A673 (cell line): ENCODE measurements around the gene ANO2. TPM values are rescaled to one million over a fixed set of nuclear protein-coding genes. Genes with fewer than 3 reads are reported as not detected.

Experiments
- BruUV-seq: library from RNA; stranded (reverse); fragments of 400-500 nt; replicated peaks from 2 replicates; lab custom pipeline; 2021; lab: Mats Ljungman, UMichigan
- CTCF ChIA-PET: fragments of 300-600 bp; sonication (Branson Sonifier 250); formaldehyde crosslinking; loops from one replicate; lab custom pipeline; 2022; ENCODE audit warnings: antibody characterized with exemption; lab: Charles Lee
- POLR2A ChIA-PET: fragments of 300-600 bp; sonication (Branson Sonifier 250); formaldehyde crosslinking; loops from one replicate; lab custom pipeline; 2022; ENCODE audit warnings: antibody characterized with exemption; ENCODE audit not compliant: low non-redundant PET; lab: Charles Lee
- DNase-seq: peaks from one replicate; pipeline ENCODE4 v3.0.0-alpha.2; 2015; ENCODE audit warnings: low spot score
- H3K27ac ChIP-seq: fragments of 200-600 bp; sonication (generic); 2 replicates; pipeline ENCODE4 v1.5.1; 2016; ENCODE audit warnings: mixed run types, low read depth, mild to moderate bottlenecking, mixed read lengths, antibody characterized with exemption, low read length; ENCODE audit not compliant: poor library complexity, severe bottlenecking
- H3K27me3 ChIP-seq: fragments of 200-600 bp; sonication (generic); replicated peaks from 2 replicates; pipeline ENCODE4 v1.6.1; 2017; ENCODE audit warnings: mixed run types, low read depth, mild to moderate bottlenecking, mixed read lengths, antibody characterized with exemption, low read length; ENCODE audit not compliant: insufficient read depth, poor library complexity
- H3K36me3 ChIP-seq: fragments of 200-600 bp; sonication (generic); 2 replicates; pipeline ENCODE4 v1.6.1; 2016; ENCODE audit warnings: mixed run types, mild to moderate bottlenecking, mixed read lengths, antibody characterized with exemption, low read length; ENCODE audit not compliant: insufficient read depth, poor library complexity, severe bottlenecking
- H3K4me1 ChIP-seq: fragments of 200-600 bp; sonication (generic); 2 replicates; pipeline ENCODE4 v1.6.1; 2017; ENCODE audit warnings: mixed run types, mild to moderate bottlenecking, mixed read lengths, antibody characterized with exemption, low read length; ENCODE audit not compliant: insufficient read depth, poor library complexity, severe bottlenecking
- H3K4me3 ChIP-seq: fragments of 200-600 bp; sonication (generic); 2 replicates; pipeline ENCODE4 v1.5.1; 2016; ENCODE audit warnings: low read depth, mixed run types, mild to moderate bottlenecking, mixed read lengths, low read length; ENCODE audit not compliant: poor library complexity, severe bottlenecking
- H3K9me3 ChIP-seq: fragments of 200-600 bp; sonication (generic); 2 replicates; pipeline ENCODE4 v1.6.1; 2016; ENCODE audit warnings: mixed run types, low read depth, mild to moderate bottlenecking, mixed read lengths, antibody characterized with exemption, low read length; ENCODE audit not compliant: poor library complexity, severe bottlenecking
- EZH2 ChIP-seq: fragments of 200-600 bp; sonication (generic); IDR thresholded peaks from 2 replicates; pipeline ENCODE4 v1.6.1; 2017; ENCODE audit warnings: borderline replicate concordance, low read depth, mild to moderate bottlenecking, mixed read lengths, antibody characterized with exemption, low read length; ENCODE audit not compliant: poor library complexity, severe bottlenecking
- intact Hi-C: fragments of 100-400 bp; cut with micrococcal nuclease; formaldehyde crosslinking; loops from one replicate; pipeline ENCODE4 v1.10.0; 2022; ENCODE audit not compliant: unreplicated experiment
- total RNA-seq: library from RNA; stranded (reverse); gene quantifications from 2 replicates; pipeline ENCODE4 v1.2.3, GENCODE V29; 2021
- TF ChIP-seq, protein P1 (sequence below): fragments of 300-800, 200-600 bp; sonication (generic); conservative IDR thresholded peaks from 2 replicates; pipeline ENCODE4 v1.5.1; 2017; ENCODE audit warnings: low read depth, mild to moderate bottlenecking, antibody characterized with exemption, low read length, moderate library complexity, mixed read lengths

ANO2 gene
- total RNA-seq, 1 experiment from 2014 or later, result not detected

DNA sequence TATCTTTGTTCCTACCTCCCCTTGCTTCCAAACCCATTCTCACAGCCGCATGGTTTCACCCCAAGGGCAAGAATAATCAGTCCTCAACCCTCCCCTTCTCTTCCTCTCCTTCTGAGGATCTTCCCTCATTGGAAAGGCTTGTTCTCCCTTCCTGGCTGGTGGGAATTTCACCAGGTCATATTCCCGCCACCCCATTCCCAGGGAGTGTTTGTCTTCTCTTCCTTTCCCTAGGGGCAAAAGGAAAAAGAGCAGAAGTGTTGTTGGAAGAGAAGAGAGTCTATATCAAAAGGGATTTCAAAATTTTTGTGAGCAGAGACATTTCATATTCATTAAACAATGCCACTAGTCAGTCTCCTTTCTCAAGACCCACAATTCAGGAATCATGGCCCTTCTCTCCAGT, 176.9 kb downstream of the ANO2 start:
- ChIA-PET POLR2A (no interaction called here), CTCF (no interaction called here)
- TF ChIP-seq, protein P1, sequence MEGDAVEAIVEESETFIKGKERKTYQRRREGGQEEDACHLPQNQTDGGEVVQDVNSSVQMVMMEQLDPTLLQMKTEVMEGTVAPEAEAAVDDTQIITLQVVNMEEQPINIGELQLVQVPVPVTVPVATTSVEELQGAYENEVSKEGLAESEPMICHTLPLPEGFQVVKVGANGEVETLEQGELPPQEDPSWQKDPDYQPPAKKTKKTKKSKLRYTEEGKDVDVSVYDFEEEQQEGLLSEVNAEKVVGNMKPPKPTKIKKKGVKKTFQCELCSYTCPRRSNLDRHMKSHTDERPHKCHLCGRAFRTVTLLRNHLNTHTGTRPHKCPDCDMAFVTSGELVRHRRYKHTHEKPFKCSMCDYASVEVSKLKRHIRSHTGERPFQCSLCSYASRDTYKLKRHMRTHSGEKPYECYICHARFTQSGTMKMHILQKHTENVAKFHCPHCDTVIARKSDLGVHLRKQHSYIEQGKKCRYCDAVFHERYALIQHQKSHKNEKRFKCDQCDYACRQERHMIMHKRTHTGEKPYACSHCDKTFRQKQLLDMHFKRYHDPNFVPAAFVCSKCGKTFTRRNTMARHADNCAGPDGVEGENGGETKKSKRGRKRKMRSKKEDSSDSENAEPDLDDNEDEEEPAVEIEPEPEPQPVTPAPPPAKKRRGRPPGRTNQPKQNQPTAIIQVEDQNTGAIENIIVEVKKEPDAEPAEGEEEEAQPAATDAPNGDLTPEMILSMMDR, result no peak
- Histone ChIP-seq H3K27me3 (peaks cover 64% of the 10 kb centered on the region), H3K4me3 (no peak overlapping the region), H3K9me3 (no peaks in the 10 kb centered on the region), H3K27ac (no peak overlapping the region), H3K36me3 (no peaks in the 10 kb centered on the region), H3K4me1 (no peaks in the 10 kb centered on the region)
- intact Hi-C loops, result no loop called here
- DNase-seq, result no peak
- BruUV-seq, result no TSS peak

DNA sequence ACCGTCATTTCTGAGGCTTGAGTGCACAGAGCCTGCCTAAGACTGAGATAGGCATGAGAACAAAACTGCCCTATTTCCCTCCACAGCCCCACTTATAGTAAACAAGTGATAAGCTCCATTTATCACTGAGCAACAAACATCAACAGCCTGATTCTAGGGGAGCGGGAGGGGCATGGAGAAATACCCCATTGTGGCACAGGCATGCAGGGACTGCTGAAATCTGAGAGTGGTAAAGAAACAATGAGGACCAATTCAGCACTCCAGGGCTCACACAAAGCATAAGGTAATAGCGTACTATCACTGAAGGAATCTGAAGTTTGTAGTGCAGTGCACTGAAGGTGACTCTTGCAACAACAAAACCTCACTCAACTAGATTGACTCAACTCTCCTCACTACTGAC, 186.7 kb downstream of the ANO2 start:
- Histone ChIP-seq H3K9me3 (no peaks in the 10 kb centered on the region), H3K36me3 (no peaks in the 10 kb centered on the region), H3K27me3 (peaks cover 45% of the 10 kb centered on the region), H3K4me1 (no peaks in the 10 kb centered on the region), H3K27ac (no peak overlapping the region), H3K4me3 (no peak overlapping the region)
- ChIA-PET POLR2A (no interaction called here), CTCF (no interaction called here)
- BruUV-seq, result no TSS peak
- no peak for DNase-seq
- TF ChIP-seq EZH2, result no peak
- TF ChIP-seq, protein P1, result no peak
- intact Hi-C loops, result no loop called here

DNA sequence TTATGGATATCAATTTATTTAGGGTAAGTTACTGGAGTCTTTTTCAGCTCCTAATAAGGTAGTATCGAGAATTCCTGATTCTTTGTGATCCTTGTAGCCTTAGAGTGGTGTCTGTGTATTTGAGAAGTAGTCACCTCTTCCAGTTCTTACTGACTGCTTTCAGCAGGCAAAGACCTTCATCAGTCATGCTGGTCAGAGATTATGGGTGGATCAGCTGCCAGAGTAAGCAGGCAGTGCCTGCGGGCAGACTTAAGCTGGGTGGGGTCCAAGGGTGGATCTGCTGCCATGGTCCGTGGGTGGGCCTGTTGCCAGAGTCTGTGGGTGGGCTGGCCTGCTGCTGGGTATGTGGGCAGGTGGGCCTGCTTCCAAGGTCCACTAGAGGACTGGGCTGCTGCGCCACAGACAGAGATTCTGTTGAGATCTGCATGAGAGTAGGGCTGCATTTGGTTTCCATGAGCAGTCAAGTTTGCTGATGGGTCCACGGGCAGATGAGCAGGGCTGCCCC, 188.7 kb downstream of the ANO2 start:
- no TSS peak for BruUV-seq
- Histone ChIP-seq H3K27me3 (peaks cover 29% of the 10 kb centered on the region), H3K27ac (no peak overlapping the region), H3K4me1 (no peaks in the 10 kb centered on the region), H3K36me3 (no peaks in the 10 kb centered on the region), H3K4me3 (no peak overlapping the region), H3K9me3 (no peaks in the 10 kb centered on the region)
- no peak for TF ChIP-seq EZH2
- TF ChIP-seq, protein P1, result no peak
- ChIA-PET POLR2A (no interaction called here), CTCF (interaction anchor here (1.1 kb wide), 1 partner anchor 11 kb away, joined by 4 read pairs; no protein-coding TSS in a partner anchor)
- DNase-seq, result no peak
- intact Hi-C loops, result no loop called here
